A375 (cell line): ENCODE results near the gene ZNF385B. TPM values are rescaled to one million over a fixed set of nuclear protein-coding genes. Genes with fewer than 3 reads are reported as not detected.

Experiments used
- small RNA-seq: library from RNA; depleted of rRNA; stranded (forward); fragments of <200 nt; gene quantifications from one replicate; pipeline ENCODE3, GENCODE V24; 2014
- total RNA-seq: library from RNA; depleted of rRNA; stranded (reverse); fragments of >200 nt; shearing (Covaris generic); gene quantifications from 2 replicates; pipeline ENCODE4 v1.2.3, GENCODE V29; 2014; rRNA removed

The ZNF385B gene
- total RNA-seq, result not detected in 2 replicates

GRCh38 chr2:179861416-179862067 is at the start of gene ZNF385B:
ZNF385B (minus strand) TSS chr2:179861612.

Small RNA genes within 50 kb of the gene (small RNA-seq; reads per million reads assigned to genes)
- gene MIR1258, result not detected

Other genes starting within 250 kb of the ZNF385B start
- 18.3 TPM in 2 replicates for gene CWC22, start 145.7 kb upstream of the ZNF385B start, total RNA-seq